NT2/D1 (cell line): ENCODE data around the gene UBASH3B.

Experiments used
- SUZ12 ChIP-seq: IDR thresholded peaks from 2 replicates; pipeline ENCODE4 v1.6.1; 2011; ENCODE audit not compliant: insufficient read length, insufficient read depth; ENCODE audit errors: extremely low read depth
- YY1 ChIP-seq: IDR thresholded peaks from 2 replicates; pipeline ENCODE4 v1.6.1; 2011; ENCODE audit not compliant: insufficient read length, insufficient read depth
- ZNF274 ChIP-seq: IDR thresholded peaks from 2 replicates; pipeline ENCODE4 v1.6.1; 2011; ENCODE audit warnings: mild to moderate bottlenecking, low read depth, low read length

DNA sequence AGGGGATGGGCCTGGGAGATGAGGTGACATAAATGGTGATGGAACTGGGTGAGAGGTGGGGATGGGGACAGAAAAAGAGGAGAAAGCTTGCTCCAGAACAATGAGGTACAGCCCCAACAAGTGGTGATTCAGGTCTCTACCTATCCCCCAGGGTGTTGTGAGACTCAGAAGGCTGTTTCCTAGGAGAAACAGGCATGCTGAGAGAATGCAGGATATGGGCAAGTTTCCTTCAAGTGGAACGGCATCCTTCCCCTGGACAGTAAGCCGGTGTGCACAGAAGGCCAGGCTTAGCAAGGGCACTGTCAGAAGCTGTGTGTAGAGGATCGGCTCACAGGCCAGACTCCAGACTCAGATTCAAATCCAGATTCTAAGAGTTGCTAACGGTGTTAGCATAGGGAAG lies 148.6 kb downstream of the UBASH3B start:
- TF ChIP-seq SUZ12: no peak
- no peak for TF ChIP-seq YY1
- no peak for TF ChIP-seq ZNF274
